RCC 7860 (cell line): ENCODE data around the gene GAS6.

Experiments used
- DNase-seq: peaks from one replicate; pipeline ENCODE4 v3.0.0-alpha.2; 2015; ENCODE audit warnings: low spot score
- FAIRE-seq: peaks from 2 replicates; lab custom pipeline; 2012; peaks lifted over from hg19 to GRCh38; lab: Jason Lieb, UNC

The GAS6 gene

GRCh38 chr13:113853518-113854237 is 10.2 kb downstream of the GAS6 start:
- FAIRE-seq = no peak
- DNase-seq = no peak

- DNase-seq (no peak), FAIRE-seq (no peak)
Measured at GRCh38 chr13:113852536-113853517, 11.0 kb downstream of the GAS6 start.

- DNase-seq (no peak), FAIRE-seq (no peak)
Measured at GRCh38 chr13:113851826-113852535, 11.9 kb downstream of the GAS6 start.

- FAIRE-seq (no peak), DNase-seq (no peak)
Measured at GRCh38 chr13:113851480-113851803, 12.4 kb downstream of the GAS6 start.

DNA sequence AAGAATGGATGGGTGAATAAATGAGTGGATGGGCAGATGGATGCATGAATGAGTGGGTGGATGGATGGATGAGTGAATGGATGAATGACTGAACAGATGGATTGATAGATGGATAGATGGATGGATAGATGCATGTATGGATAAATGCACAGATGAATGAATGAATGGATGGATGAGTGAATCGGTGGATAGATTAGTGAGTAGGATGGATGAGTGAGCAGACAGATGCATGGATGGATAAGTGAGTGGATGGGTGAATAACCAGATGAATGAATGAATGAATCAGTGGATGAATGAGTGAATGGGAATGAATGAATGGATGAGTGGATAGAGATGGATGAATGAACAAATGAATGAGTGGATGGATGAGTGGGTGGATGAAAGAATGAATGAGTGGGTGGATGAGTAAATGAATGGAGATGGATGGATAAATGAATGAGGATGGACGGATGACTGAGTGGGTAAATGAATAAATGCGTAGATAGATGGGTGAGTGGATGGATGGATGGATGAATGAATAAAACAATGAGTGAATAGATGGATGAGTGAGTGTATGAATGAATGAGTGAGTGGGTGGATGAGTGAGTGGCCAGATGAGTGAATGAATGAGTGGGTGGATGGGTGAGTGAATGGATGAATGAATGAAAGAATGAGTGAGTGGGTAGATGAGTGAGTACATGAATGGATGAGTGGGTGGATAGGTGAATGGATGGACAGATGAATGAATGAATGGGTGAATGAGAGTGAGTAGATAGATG is 13.0 kb downstream of the GAS6 start:
- FAIRE-seq (no peak), DNase-seq (no peak)

- DNase-seq = no peak
- FAIRE-seq = no peak
Measured at GRCh38 chr13:113849981-113850721, 13.7 kb downstream of the GAS6 start.

GRCh38 chr13:113849546-113849945 is 14.3 kb downstream of the GAS6 start:
- DNase-seq = no peak
- no peak for FAIRE-seq

- no peak for DNase-seq
- FAIRE-seq = no peak
Measured at GRCh38 chr13:113848431-113849260, 15.2 kb downstream of the GAS6 start.

DNA sequence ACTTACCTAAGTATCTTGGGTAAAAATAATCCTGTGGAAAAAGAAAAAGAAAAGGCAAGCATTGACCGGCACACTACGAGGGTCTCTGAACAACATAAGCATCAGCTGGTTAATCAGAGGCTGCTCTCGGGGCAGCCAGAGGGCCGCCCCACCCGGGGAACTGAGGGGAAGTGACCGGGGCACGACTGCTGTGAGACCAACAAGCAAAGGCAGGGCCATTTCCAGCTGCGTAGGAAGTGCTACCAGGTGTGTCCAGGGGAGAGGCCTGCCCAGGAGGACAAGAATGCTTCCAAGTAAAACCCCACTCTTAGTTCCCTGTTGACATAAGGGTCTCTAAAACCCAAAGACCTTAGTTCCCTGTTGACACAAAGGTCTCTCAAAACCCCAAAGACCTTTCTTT is 15.9 kb downstream of the GAS6 start:
- no peak for FAIRE-seq
- no peak for DNase-seq

- FAIRE-seq = no peak
- DNase-seq = no peak
Measured at GRCh38 chr13:113846636-113847318, 17.1 kb downstream of the GAS6 start.

- FAIRE-seq = no peak
- DNase-seq = no peak
Measured at GRCh38 chr13:113845723-113846635, 17.9 kb downstream of the GAS6 start.

- FAIRE-seq (no peak), DNase-seq (no peak)
Measured at GRCh38 chr13:113845055-113845454, 18.8 kb downstream of the GAS6 start.

DNA sequence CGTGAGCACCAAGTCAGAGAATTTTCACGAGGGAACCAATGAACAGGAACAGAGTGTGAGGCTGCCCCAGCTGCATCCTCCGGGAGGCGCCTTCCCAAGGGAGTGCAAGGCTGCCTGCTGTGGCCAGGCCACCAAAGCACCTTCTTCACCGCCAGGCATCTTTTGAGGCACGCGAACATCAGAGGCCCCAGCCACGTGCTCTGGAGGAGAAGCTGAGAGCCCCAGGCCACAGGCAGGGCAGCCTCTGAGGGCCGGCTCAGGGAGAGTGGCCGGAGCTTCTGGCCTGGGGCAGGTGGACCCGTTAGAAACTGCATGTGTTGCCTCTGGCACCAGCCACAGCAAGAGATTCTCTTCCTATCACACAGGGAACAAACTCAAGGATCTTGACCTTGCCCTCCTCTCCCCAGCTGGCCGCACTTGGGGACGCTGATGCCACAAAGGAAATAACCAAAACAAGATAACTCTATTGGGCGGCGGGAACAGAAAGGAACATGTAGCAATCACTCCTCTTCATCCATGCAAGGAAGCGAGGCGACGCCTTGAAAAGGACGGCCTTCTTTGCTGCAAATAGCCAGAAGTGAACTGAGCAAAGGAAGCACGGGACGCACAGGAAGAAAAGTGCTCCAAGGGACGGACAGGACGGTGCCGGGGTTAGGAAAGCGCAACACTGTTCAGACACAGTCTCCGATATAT is 19.9 kb downstream of the GAS6 start:
- DNase-seq = no peak
- FAIRE-seq = no peak

- FAIRE-seq (no peak), DNase-seq (no peak)
Measured at GRCh38 chr13:113843063-113843654, 20.7 kb downstream of the GAS6 start.

DNA sequence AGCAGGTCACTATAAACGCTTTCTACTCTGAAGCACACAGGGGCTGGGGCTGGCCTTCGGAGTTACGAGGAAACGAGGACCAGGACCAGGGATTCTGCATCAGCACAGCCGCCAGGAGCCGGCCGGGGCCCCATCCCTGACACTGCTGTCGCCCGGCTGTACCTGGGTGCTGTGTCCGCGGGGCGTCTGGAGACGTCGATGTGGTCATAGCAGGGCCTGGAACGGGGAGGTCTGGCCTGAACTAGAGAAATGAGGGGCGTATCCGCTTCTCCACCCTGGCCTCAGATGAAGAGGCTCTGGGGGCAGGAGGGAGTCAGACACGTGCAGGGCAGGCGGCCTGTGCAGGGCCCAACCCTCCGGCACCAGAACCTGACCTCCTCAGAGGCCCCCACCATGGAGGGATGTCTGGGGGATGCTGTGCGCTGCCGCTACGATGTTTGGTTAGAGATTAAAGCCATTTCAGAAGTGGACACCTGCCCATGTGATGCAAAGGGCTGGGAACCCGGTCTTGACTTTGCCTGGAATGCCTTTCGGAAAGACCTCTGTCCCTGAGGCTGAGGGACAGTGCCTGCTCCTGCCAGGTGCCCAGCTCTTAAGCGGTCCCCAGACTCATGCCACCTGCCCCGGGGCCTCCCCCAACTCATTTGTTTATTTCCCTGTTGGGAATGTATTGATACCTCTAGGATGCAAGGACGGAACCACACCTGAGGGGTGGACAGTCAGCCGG is 21.4 kb downstream of the GAS6 start:
- DNase-seq (no peak), FAIRE-seq (no peak)

GRCh38 chr13:113841353-113841650 is 22.6 kb downstream of the GAS6 start:
- DNase-seq = no peak
- FAIRE-seq = no peak
